Right hindlimb (tissue), 1 donor: ENCODE results near the gene SLC6A2.

Experiments
- DNase-seq: peaks from one replicate; pipeline ENCODE4 v3.0.0-alpha.2; 2018

The SLC6A2 gene

DNA sequence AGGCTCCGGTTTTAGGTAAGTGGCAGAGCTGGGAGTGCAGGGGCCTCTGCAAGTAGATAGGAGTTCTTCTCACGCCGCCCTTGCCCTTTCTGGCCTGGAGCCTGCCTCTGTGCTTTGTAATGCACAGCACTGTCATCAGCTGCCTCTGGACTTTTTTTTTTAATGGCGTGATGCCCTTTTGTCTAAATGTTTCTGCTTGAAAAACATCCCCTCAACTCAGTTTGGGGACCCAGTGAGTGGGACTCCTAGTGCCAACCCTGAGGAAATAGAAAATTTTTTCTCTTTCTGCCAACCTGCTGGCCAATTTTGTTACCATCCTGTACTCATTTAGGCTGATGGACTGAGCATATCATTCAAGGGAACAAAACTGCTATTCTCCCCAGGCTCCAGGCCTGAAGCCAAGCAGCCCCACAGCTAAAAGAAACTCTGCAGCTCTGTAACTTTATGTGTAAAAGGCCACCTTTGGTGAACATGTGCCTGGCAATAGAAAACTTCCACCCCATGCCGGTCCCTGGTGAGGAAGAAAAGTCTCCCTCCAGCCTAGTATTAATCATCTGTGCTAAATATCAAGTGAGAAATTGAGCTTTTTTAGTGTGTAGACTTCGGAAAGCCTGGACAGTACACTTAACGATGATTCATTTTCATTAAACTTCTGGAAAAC is 22.5 kb downstream of the SLC6A2 start:
- DNase-seq, result peak; percentile 53

DNA sequence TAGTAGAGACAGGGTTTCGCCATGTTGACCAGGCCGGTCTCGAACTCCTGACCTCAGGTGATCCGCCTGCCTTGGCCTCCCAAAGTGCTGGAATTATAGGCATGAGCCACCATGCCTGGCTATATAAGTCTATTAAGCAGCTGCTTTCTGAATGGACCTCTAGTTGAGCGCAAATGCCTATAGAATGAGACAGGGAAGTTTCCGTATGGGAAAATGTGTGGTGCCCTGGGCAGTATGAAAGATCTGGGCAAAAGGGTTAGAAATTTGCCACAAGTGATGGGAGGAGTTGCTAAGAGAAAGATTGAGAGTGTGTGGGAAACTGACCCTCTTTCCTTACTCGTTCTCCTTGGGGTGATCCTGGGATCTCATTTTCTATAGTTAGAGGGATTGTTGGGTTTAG is 26.3 kb downstream of the SLC6A2 start:
- DNase-seq, result no peak

DNA sequence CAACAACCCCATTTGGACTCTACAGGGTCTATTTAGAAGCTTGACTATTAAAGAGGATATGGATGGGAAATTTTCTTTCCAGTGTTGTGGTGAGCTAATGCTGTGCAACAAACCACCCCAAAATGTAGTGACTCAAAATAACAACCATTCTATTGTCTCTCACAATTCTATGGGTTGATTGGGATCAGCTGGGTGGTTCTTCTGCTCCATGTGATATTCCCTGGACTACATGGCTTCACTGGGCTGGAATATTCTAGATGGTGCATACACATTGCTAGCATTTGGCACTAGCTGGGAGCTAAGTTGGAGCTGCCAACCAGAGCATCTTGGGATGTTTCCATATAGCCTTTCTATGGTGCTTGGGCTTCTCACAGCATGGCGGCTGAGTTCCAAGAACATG is 30.2 kb downstream of the SLC6A2 start:
- no peak for DNase-seq

DNA sequence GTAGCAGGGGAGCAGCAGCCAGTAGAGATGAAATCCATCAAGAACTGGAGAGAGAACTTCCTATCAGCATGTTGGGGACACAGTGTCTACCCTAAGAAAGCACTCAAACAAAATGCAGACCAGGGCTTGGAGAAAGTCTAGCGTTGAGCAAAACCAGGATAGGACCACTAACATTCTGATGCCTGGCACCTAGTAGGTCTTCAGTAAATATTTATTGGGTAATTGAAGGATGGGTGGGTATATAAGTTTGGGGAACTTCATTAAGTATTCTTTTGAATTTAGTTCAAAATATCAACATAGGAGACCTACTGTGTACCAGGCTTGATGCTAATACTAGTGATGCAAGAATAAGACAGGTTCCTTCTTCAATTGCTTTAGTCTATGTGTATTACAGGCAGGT is 30.9 kb downstream of the SLC6A2 start:
- DNase-seq, result no peak

DNA sequence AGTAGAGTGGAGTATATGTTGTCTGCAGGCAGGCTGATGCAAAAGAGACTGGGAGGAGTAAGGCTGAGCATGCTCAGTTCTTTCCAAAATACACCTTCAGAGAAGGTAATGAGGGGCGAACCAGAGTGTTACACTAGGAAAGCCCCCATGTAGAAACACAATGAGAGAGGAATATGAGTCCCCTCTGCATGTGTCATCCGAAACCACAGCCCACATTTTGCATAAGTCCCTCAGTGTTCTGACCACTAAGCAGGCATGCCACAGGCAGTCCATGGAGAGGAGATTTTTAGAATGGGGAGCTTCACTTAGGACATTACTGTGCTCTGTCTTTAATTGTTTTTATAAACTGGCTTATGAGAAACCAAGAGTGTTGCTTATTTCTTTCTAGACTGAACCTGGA is 32.0 kb downstream of the SLC6A2 start:
- no peak for DNase-seq

DNA sequence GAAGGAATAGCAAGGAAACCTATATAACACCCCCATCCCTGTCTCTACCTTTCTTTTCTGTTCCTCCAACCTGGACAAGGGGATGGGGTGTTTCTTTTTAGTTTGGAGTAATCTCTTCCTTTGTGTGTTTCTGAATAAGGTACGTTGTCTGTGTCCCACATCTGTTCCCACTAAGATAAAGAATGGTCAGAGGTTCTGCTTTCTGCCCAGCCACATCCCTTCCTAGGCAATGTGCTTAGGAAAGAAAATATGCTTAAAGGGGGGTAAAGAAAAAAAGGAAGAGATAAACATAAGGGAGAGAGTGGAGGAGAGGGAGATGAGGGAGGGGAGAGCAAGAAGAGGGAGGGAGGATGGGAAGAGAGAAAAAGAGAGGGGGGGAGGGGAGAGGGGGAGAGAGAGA is 35.1 kb downstream of the SLC6A2 start:
- no peak for DNase-seq

DNA sequence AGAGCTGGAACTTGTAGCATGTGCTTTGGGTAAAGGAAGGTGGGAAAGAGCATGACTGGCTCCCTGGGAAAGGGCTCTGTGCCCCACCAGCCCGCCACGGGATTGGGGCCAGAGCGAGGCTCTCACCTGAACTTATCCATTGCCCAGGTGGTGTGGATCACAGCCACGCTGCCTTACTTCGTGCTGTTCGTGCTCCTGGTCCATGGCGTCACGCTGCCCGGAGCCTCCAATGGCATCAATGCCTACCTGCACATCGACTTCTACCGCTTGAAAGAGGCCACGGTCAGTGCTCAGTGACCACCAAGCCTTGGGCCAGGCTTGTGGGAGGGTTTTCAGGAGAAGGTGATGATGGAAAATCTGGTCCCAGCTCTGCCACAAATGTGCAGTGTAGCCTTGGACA is 36.0 kb downstream of the SLC6A2 start:
- DNase-seq, result no peak

DNA sequence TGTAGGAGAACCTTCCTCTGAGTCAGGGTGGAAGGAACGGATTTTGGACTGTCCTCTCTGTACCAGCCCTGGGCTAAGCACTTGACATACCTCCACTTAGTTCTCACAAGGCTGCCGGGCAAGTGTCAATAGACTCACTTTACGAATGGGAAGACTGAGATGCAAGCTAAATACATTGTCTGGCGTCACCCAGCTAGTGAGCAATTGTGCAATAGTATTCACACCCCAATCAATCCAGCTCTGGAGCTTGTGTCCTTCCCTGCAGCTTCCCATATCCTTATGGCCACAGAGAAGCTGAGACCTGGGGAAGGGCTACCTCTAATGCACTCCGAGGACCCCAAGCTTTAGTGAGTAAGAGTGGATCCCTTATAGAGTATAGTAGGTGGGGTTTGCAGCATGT is 39.8 kb downstream of the SLC6A2 start:
- DNase-seq, result no peak

DNA sequence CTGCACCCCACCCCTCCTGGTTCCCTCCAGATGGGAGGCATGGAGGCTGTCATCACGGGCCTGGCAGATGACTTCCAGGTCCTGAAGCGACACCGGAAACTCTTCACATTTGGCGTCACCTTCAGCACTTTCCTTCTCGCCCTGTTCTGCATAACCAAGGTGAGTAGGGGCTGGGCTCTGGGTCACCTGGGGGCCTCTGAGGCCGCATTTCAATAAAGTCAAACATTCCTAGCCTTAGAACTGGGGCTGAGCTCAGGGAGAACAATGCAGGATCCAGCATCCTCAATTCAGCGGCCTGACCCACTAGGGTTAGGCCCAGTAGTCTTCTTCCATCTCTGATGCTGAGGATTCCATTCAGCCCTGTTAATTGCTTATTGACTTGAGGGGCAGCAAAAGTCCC is 42.1 kb downstream of the SLC6A2 start:
- DNase-seq, result no peak

DNA sequence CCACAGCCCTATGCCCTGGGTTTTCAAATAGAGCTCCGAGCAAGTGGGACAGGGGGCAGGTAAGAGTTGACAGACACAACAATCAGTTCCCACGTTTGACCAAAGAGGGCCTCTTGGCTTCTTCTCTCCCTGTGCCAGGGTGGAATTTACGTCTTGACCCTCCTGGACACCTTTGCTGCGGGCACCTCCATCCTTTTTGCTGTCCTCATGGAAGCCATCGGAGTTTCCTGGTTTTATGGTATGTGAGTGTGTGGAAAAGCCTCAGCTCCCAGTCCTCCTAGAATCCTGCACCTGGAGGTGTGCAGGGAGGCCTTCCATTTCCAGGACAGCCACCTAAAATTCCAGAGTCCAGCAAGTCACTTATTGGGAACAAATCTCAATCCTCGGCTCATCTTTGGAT is 42.5 kb downstream of the SLC6A2 start:
- no peak for DNase-seq

DNA sequence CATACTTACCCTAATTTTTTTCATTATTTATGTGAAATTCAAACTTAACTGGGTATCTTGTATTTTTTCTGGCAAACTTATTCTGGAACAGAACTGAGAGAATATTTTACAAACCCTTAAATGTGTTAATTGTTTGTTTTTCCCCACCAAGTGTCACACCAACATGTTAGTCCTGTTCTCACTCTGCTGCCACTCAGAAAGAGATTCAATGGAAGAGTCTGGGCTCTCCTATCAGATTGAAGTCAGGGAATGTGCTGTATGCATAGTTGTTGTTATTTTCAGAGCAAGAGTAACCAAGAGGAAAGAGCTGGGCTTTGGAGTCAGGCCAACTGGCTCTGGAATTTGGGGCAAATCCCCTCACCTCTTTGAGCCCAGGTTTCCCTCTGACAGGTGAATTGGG is 43.2 kb downstream of the SLC6A2 start:
- DNase-seq, result no peak

DNA sequence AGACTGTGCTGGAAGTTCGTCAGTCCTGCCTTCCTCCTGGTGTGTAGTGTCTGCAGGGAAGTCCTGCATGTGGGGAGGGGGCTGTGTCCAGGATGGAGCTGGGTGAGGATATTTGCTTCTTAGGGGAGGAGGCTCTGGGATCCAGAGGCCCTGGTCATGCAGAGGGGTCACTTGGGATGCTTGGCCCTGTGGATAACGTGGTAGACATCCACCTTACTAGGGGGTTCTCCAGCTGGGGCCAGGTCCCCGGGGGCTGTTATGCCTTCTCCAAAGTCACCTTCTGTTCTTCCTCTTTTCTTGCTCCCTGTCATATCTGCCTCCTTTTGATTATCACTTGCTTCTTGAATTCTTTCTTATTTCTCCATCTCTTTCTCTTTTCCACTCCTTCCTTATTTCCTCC is 43.8 kb downstream of the SLC6A2 start:
- DNase-seq, result no peak

DNA sequence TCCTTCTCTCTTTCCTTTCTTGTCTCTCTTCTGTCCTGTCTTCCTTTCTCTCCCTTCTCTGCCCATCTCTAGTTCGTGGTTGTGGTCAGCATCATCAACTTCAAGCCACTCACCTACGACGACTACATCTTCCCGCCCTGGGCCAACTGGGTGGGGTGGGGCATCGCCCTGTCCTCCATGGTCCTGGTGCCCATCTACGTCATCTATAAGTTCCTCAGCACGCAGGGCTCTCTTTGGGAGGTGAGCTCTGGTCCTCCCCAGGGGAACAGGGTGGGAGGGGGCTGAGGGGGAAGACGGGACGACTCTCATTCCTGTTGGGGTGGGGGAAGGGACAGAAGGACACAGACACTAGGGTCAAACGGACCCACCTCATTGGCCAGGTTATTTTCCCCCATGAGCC is 44.3 kb downstream of the SLC6A2 start:
- DNase-seq, result no peak

DNA sequence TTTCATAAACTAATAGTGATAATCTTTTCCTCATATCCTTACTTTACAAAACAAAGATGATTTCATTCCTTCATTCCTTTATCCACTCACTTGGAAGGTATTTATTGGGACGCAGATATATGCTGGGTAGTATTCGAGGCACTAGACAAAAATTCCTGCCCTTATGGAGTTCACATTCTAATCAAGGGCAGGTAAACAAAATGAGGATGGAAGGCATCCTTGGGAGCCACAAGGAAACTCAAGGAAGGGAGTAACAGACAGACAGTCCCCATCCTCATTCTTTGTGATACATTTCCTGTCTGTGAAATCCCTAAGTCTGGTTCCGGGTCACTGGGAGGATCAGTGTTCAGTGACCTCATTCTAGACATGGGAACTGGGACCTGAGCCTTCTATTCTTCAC is 45.2 kb downstream of the SLC6A2 start:
- DNase-seq, result no peak

DNA sequence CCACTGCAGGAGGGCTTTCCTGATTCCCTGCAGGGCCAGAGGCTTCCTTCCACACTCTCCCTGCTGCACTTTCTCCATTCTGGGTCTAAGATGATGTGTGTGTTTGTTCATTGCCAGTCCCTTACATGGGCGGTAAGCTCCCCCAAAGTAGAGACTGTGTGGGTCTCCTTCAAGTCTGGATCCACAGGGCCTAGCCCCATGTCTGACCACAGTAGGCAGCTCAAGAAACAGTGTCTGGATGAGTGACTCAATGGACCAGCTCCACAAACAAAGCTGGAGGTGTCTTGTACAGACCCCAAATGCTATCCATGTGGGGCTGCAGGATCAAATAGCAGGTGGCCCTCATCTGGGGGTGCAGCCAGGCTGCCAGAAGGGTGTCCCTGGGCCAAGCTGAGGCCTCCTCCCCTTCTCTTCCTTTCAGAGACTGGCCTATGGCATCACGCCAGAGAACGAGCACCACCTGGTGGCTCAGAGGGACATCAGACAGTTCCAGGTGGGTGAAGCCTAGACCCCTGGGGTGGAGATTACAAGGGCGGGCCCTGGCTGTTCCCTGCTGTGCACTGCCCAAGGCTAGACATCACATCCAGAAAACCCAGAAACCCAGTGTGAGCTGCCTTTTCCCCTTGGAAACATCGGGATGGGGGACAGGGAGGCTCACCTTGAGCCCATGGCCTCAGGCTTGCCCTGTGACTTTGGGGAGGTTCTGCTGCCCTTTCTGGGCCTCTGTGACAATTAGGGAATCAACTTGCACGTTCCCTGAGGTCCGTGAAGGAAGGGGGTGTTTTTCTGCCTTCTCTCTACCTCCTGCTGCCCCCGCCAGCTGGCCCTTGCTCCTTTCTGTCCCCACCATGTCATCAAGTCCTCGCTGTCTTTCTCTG is 45.9 kb downstream of the SLC6A2 start:
- peak; percentile 44 for DNase-seq

DNA sequence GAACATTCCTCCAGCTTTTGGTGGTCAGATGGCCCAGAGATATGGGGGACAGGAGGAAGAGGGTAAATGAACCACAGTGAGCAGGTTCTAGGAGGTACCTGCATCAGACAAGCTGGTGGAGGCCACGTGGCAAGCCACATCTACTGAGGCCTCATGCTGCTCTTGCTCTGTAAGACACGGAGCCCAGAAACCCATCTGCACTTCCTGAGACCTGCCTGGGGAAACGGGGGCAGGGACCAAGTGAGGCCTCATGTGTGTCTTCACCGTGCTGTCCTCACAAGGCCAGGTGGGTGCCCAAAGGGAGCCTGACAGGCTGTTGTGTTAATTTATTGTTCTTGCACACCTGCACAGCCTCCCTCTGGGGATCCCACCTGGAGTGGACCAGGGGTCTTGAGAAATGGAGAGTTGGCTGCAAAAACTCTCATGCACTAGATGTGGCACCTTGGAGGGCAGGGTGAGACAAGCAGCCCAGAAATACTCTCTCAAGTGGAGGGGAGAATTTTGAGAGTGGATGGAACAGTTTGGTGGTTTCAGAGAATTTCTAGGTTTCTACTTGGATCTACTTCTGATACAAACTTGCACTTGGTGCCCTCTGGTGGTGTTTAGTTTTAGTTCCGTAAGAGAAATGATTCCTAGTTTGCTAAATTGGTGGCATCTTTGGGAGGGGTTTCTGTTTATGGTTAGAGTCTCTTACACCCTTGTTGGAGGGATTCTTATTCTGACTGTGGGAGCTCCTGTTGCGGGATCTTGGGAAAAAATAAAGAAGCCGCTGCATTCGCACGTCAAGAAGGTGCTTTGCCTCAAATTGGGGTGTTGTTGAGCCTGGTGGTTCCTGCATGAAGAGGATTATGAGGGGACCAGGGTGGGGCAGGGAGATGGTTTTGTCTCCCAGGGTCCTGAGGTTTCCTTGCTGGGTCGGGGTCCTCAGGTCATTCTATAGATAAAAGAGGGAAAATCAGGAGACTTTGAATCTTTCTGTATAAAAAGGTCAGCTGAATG is 47.5 kb downstream of the SLC6A2 start:
- DNase-seq, result no peak

DNA sequence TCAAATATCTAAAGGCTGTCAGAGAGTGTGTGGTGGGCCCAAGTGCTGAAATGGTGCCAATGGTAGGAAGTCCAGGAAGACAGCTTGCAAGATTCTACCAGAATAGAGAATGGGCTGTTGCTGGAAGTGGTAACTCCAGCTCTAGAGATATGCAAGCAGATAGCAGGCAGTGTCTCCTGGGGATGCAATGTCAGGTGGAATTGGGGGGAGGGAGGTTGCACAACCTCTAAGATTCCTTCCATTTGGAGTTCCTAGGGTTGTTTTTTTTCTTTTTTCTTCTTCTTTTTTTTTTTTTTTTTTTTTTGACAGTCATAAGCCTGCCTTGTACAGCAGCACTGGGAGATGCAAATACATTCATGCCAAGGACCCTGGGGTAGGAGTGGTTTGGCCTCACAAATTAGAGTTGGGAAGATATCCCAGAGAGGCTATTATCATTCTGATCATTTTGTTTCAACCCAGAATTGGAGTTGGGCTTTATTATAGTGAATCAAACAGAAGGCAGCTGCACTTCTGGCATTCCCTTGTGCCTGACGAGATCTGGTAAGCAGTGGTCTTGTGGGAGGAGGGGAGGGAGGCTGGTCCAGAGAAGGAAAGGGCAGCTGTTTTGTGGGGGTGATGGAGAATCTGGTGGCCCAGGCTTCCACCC is 51.1 kb downstream of the SLC6A2 start:
- no peak for DNase-seq

DNA sequence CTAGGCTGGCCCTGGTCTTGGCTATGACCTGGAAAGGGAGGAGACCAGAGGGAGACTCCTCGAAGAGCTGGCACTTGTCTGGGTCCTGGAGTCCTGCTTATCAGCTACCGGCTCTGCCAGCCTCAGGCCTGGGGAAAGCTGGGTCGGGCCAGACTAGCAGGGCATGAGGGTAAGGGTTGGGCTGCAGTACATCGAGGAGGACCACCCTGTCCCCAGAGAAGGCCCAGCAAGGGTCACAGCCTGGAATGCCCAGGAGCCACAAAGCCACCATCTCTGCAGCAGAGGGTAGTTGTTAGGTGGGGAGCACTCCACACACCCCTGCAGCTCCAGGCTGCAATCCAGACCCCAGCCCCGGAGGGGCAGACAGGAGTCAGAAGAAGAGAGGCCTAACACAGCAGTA is 54.0 kb downstream of the SLC6A2 start:
- DNase-seq, result no peak

DNA sequence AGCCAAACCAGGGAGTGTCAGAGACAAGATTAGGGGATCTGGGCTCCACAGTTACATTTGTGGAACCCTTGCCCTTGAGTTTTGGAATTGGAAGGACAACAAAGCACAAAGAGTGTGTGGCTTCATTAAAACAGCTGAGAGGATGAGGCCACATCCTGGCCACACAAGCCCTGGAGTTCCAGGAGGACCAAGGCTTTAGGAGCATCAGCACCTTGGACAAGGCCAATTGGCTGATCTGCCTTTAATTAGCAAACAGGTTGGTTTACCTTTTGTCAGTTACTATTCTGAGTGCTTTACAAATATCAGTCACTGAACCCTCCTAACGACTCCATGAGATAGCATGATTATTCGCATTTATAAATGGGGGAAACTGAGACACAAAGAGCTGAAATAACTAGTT is 54.7 kb downstream of the SLC6A2 start:
- no peak for DNase-seq

DNA sequence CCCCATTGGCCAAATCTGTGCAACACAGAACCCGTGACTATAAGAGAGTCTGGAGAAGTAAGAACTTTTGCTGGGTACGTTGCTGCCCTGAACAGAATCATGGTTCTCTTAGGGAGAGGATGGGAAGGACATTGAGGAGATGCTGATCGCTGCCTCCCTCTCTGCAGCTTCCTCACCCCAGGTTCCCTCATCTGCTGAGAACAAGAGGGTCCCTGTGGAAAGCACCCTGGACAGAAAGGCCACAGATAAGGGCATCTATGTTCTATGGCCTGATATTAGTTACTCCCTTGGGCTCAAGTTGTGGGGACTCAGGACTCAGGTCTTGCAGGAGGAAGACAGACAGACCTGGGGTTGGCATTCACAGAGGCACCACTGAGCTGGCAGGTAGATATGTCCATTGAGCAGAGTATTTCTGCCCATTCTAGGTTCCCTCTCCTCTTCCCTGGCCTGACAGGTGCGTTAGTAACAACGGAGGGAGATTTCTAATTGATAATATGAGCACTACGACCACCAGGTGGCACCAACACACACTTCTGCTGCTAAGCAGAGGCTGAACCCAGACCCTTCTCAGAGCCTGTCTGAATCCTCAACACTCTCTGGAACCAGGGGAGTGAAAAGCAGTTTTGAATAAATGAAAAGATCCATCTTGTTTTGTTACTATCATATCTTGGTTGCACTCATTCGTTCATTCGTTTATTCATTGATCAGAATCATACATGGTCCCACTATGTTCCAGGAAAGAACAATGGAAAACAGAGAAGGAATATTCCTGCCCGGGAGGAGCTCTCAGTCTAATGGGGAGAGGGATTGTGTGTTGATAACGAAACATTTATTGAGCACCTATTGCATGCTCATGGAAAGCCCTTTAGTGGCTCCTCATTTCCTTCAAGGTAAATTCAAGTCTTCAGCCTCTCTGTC is 56.4 kb downstream of the SLC6A2 start:
- peak; percentile 53 for DNase-seq

DNA sequence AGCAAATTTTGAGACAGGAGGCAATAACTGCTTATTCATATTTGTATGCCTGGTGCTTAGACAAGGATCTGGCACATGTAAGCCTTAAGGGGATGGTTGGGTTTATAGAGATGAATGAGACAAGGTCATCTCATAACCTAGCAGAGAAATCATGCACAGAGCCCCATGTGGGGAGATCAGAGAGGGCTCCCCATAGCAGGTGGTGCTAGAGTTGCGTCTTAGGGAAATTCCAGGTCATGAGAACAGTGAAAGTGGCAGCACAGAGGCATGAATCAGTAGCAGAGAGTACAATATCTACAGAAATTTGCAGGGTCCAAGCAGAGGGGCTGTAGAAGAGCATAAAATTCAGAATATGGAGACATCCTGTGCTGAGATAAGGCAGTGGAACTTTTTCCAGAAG is 57.3 kb downstream of the SLC6A2 start:
- no peak for DNase-seq

DNA sequence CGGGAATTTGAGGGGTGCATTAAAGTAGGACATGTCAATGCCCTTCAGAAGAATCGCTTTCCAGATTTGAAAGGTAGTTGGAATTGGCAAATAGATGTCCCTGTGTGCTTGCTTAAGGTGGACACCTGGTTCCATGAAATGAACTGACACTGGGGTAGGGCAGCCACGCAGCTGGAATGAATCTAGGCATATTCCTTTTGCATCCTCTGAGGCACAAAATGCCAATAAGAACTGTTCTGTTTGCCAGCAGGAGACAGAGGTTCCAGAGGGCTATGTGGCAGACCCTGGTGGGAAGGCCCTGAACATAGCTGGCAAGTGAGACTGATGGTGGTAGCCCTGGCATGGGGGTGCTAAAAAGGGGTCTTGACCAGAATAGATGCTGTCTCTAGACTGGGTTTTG is 61.5 kb downstream of the SLC6A2 start:
- DNase-seq, result no peak
